Karpas-422 (cell line): ENCODE data around the gene MAGEL2. TPM values are rescaled to one million over a fixed set of nuclear protein-coding genes. Genes with fewer than 3 reads are reported as not detected.

Experiments used
- DNase-seq: peaks from one replicate; pipeline ENCODE4 v3.0.0-alpha.2; 2015
- H2AFZ ChIP-seq: fragments of 200-600 bp; sonication (generic); 2 replicates; pipeline ENCODE4 v1.6.1; 2014; ENCODE audit warnings: antibody characterized with exemption, low read length, mixed read lengths
- H3K27ac ChIP-seq: fragments of 200-600 bp; sonication (generic); 2 replicates; pipeline ENCODE4 v1.5.1; 2014; ENCODE audit warnings: mild to moderate bottlenecking, low read length, moderate library complexity
- H3K27me3 ChIP-seq: fragments of 200-600 bp; sonication (generic); 2 replicates; pipeline ENCODE4 v1.6.1; 2014; ENCODE audit warnings: low read length, mixed read lengths
- H3K36me3 ChIP-seq: fragments of 200-600 bp; sonication (generic); 2 replicates; pipeline ENCODE4 v1.6.1; 2014; ENCODE audit warnings: low read length, mixed read lengths; ENCODE audit not compliant: insufficient read depth
- H3K4me1 ChIP-seq: fragments of 200-600 bp; sonication (generic); 2 replicates; pipeline ENCODE4 v1.6.1; 2014; ENCODE audit warnings: mild to moderate bottlenecking, low read length, mixed read lengths
- H3K4me2 ChIP-seq: fragments of 200-600 bp; sonication (generic); 2 replicates; pipeline ENCODE4 v1.6.1; 2014; ENCODE audit warnings: low read length, low read depth, mild to moderate bottlenecking; ENCODE audit not compliant: poor library complexity, severe bottlenecking
- H3K4me3 ChIP-seq: fragments of 200-600 bp; sonication (generic); 2 replicates; pipeline ENCODE4 v1.5.1; 2014; ENCODE audit warnings: mild to moderate bottlenecking, antibody characterized with exemption, low read length, mixed read lengths
- H3K79me2 ChIP-seq: fragments of 200-600 bp; sonication (generic); 2 replicates; pipeline ENCODE4 v1.6.1; 2014; ENCODE audit warnings: mild to moderate bottlenecking, low read length, mixed read lengths
- H3K9ac ChIP-seq: fragments of 200-600 bp; sonication (generic); 2 replicates; pipeline ENCODE4 v1.6.0; 2014; ENCODE audit warnings: low read length
- H3K9me2 ChIP-seq: fragments of 200-600 bp; sonication (generic), shearing (Covaris generic); replicated peaks from 2 replicates; pipeline ENCODE4 v1.6.0; 2014; ENCODE audit warnings: mild to moderate bottlenecking, low read length, moderate library complexity; ENCODE audit not compliant: insufficient read depth
- H3K9me3 ChIP-seq: fragments of 300-700, 200-600 bp; sonication (generic); 2 replicates; pipeline ENCODE4 v1.6.1; 2014; ENCODE audit warnings: low read length, mixed read lengths
- H4K20me1 ChIP-seq: fragments of 200-600 bp; sonication (generic); 2 replicates; pipeline ENCODE4 v1.6.1; 2014; ENCODE audit warnings: mild to moderate bottlenecking, antibody characterized with exemption, low read length, low read depth; ENCODE audit not compliant: insufficient read depth
- total RNA-seq: library from RNA; depleted of rRNA; stranded (reverse); fragments of >200 nt; shearing (Covaris generic); gene quantifications from 2 replicates; pipeline ENCODE4 v1.2.3, GENCODE V29; 2014; ENCODE audit warnings: low replicate concordance; rRNA removed

MAGEL2 gene
- total RNA-seq, result not detected in 2 replicates

- no peak within 1 kb of the TSS for H3K27ac ChIP-seq
- H2AFZ ChIP-seq, result no peak within 1 kb of the TSS
- no peak within 1 kb of the TSS for H3K4me2 ChIP-seq
- DNase-seq, result no peak
- no peaks in the 10 kb centered on the region for H3K9me2 ChIP-seq
- H3K4me1 ChIP-seq, result no peaks in the 10 kb centered on the region
- H4K20me1 ChIP-seq, result no peaks in the 10 kb centered on the region
- no peak within 1 kb of the TSS for H3K4me3 ChIP-seq
- H3K9ac ChIP-seq, result no peak within 1 kb of the TSS
- H3K9me3 ChIP-seq, result peaks cover 2% of the 10 kb centered on the region; the same call in 1 of the 2 replicates
- H3K79me2 ChIP-seq, result no peaks in the 10 kb centered on the region
- H3K36me3 ChIP-seq, result no peaks in the 10 kb centered on the region
- no peaks in the 10 kb centered on the region for H3K27me3 ChIP-seq
These were observed at the start of gene MAGEL2 for GRCh38 chr15:23647421-23648370. Gene MAGEL2 (minus strand): TSS chr15:23647867. CDS start chr15:23647742, 125 bp downstream.

DNA sequence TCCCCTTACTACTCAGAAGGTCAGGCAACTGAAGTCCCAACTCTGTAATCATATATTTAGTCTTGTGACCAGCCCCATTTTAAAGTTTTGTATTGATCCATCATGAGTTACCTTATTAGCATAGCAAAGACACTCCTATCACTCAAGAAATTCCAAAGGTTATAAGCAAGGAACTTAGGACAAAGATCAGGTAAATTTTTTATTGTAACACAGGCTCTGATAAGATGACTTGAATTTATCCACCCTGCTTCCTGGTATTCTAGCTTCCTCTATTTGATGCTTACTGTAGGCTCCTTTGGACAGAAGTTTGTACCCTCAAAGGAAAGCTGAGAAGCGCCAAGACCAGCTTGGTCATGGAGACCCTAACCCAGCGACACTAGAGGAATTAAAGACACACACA is 47.6 kb upstream of the MAGEL2 start:
- no peak overlapping the region for H3K4me3 ChIP-seq
- H3K9me3 ChIP-seq, result peaks cover 16% of the 10 kb centered on the region
- H3K27ac ChIP-seq, result no peak overlapping the region
- no peak for DNase-seq
- H3K27me3 ChIP-seq, result no peaks in the 10 kb centered on the region
- no peaks in the 10 kb centered on the region for H3K36me3 ChIP-seq
- H3K9me2 ChIP-seq, result no peaks in the 10 kb centered on the region
- H4K20me1 ChIP-seq, result no peaks in the 10 kb centered on the region
- no peak overlapping the region for H3K9ac ChIP-seq
- no peak overlapping the region for H3K4me2 ChIP-seq
- H3K79me2 ChIP-seq, result no peaks in the 10 kb centered on the region
- no peaks in the 10 kb centered on the region for H3K4me1 ChIP-seq
- no peak overlapping the region for H2AFZ ChIP-seq

GRCh38 chr15:23694592-23694991 is 46.9 kb upstream of the MAGEL2 start:
- Histone ChIP-seq H4K20me1 (no peaks in the 10 kb centered on the region), H3K4me1 (no peaks in the 10 kb centered on the region), H3K4me2 (no peak overlapping the region), H3K9me2 (no peaks in the 10 kb centered on the region), H3K9me3 (peaks cover 16% of the 10 kb centered on the region), H3K79me2 (no peaks in the 10 kb centered on the region), H3K27ac (no peak overlapping the region), H3K27me3 (no peaks in the 10 kb centered on the region), H3K36me3 (no peaks in the 10 kb centered on the region), H2AFZ (no peak overlapping the region), H3K9ac (no peak overlapping the region), H3K4me3 (no peak overlapping the region)
- no peak for DNase-seq

GRCh38 chr15:23690450-23690852 is 42.8 kb upstream of the MAGEL2 start:
- H4K20me1 ChIP-seq, result no peaks in the 10 kb centered on the region
- H2AFZ ChIP-seq, result no peak overlapping the region
- no peaks in the 10 kb centered on the region for H3K36me3 ChIP-seq
- no peak overlapping the region for H3K27ac ChIP-seq
- no peaks in the 10 kb centered on the region for H3K27me3 ChIP-seq
- no peaks in the 10 kb centered on the region for H3K79me2 ChIP-seq
- no peak overlapping the region for H3K4me2 ChIP-seq
- H3K9me3 ChIP-seq, result peaks cover 19% of the 10 kb centered on the region
- no peak for DNase-seq
- H3K4me1 ChIP-seq, result no peaks in the 10 kb centered on the region
- no peaks in the 10 kb centered on the region for H3K9me2 ChIP-seq
- H3K9ac ChIP-seq, result no peak overlapping the region
- H3K4me3 ChIP-seq, result no peak overlapping the region

DNA sequence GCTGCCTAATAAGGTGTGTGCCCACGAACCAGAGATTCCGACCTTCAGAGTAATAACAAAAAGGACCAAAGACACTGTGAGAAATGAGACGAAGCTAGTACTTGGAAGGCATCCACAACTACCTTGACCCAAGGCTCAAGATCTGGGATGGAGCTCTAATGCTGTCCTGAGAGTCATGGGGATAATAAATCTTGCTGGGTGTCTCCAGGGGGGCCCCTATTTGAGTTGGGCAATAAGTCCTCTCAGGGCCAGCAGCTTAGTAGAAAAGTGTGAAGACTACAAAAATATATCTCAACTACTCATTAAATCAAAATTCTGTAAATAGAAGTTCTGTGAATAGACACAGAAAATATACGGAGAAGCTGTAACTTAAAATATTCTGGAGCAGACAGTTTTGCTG is 42.3 kb upstream of the MAGEL2 start:
- peaks cover 18% of the 10 kb centered on the region for H3K9me3 ChIP-seq
- DNase-seq, result no peak
- H3K27ac ChIP-seq, result no peak overlapping the region
- H3K4me1 ChIP-seq, result no peaks in the 10 kb centered on the region
- H3K36me3 ChIP-seq, result no peaks in the 10 kb centered on the region
- H3K79me2 ChIP-seq, result no peaks in the 10 kb centered on the region
- no peak overlapping the region for H3K4me3 ChIP-seq
- H3K9me2 ChIP-seq, result no peaks in the 10 kb centered on the region
- no peak overlapping the region for H3K9ac ChIP-seq
- no peak overlapping the region for H2AFZ ChIP-seq
- no peaks in the 10 kb centered on the region for H4K20me1 ChIP-seq
- no peak overlapping the region for H3K4me2 ChIP-seq
- H3K27me3 ChIP-seq, result no peaks in the 10 kb centered on the region

DNA sequence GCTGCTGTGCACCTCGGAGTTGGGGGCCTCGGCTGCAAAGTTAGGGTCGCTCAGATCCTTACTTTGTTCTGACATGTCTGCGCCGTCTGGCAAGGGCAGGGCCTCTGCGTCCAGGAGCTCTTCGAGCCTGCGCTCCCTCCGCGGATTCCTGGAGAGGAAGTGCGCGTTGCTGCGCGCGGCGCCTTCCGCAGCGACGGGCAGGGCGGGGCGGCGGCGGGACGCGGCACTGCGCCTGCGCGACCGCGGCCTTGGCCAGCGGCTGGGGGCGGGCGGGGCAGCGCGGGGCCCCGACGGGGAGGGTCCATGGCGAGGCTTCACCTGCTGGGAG is 39.4 kb upstream of the MAGEL2 start, which contains the start of gene NDN:
TSS of gene NDN (minus strand) at position 163 of the 328 bp plus-strand sequence. CDS start at position 75, 88 bp downstream.
- H3K4me3 ChIP-seq, result no peak within 1 kb of the TSS
- H2AFZ ChIP-seq, result no peak within 1 kb of the TSS
- H3K9me3 ChIP-seq, result peaks cover 5% of the 10 kb centered on the region; the same call in 1 of the 2 replicates
- H3K27ac ChIP-seq, result no peak within 1 kb of the TSS
- no peaks in the 10 kb centered on the region for H3K4me1 ChIP-seq
- no peaks in the 10 kb centered on the region for H3K79me2 ChIP-seq
- no peaks in the 10 kb centered on the region for H3K9me2 ChIP-seq
- H3K36me3 ChIP-seq, result no peaks in the 10 kb centered on the region
- H3K4me2 ChIP-seq, result no peak within 1 kb of the TSS
- H3K9ac ChIP-seq, result no peak within 1 kb of the TSS
- no peak for DNase-seq
- H4K20me1 ChIP-seq, result no peaks in the 10 kb centered on the region
- no peaks in the 10 kb centered on the region for H3K27me3 ChIP-seq

DNA sequence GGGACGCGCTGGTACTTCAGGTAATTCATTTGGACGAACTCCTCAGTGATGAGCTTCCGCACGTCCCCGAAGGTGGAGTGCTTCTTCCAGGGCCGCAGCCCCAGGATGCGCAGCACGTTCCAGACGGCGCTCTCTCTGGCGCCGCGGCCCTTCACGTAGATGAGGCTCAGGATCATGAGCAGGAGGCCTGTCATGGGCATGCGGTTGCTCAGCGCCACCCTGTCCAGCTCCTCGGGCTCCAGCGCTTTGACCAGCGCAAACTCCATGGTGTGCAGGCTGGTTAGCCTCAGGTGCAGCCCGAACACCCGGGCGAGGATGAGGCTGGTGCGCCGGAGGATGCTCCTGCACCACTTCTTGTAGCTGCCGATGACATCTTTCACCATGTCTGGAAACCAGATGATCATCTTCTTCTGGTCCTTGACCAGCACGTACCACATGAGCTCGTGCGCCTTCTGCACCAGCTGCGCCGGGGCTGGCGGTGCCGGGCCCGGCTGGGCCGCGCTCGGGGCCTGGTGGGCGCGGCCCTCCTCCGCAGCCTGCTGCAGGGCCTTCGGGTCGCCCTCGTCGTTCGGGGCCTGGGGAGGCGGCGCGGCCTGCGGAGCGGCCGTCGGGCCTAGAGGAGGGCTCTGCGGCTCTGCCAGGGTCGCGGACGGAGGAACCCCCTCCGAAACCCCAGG is 38.9 kb upstream of the MAGEL2 start:
- no peaks in the 10 kb centered on the region for H4K20me1 ChIP-seq
- no peak overlapping the region for H3K4me2 ChIP-seq
- no peak overlapping the region for H3K4me3 ChIP-seq
- DNase-seq, result no peak
- H3K79me2 ChIP-seq, result no peaks in the 10 kb centered on the region
- H3K9me3 ChIP-seq, result peaks cover 5% of the 10 kb centered on the region; the same call in 1 of the 2 replicates
- no peak overlapping the region for H3K9ac ChIP-seq
- no peaks in the 10 kb centered on the region for H3K27me3 ChIP-seq
- H2AFZ ChIP-seq, result no peak overlapping the region
- H3K4me1 ChIP-seq, result no peaks in the 10 kb centered on the region
- no peaks in the 10 kb centered on the region for H3K9me2 ChIP-seq
- no peak overlapping the region for H3K27ac ChIP-seq
- H3K36me3 ChIP-seq, result no peaks in the 10 kb centered on the region

DNA sequence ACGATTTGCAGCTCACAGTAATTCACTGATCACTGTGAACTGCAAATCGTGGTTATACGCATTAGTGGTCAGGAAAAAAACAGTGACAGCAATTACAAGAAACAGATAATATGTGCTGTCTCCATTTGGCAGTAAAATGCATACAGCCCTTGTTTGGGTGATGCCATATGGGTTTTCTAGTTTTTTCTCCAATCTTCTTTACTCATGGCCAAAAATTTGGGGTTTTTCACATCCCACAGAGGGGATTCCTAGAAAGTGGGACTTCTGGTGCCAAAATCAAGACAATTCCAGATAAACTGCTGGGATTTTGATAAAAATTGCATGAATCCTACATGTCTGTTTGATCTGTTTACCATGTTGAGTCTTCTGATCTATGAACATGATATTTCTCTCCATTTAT is 23.8 kb upstream of the MAGEL2 start:
- H3K9me3 ChIP-seq, result peaks cover 3% of the 10 kb centered on the region; the same call in 1 of the 2 replicates
- H3K79me2 ChIP-seq, result no peaks in the 10 kb centered on the region
- no peaks in the 10 kb centered on the region for H3K27me3 ChIP-seq
- no peaks in the 10 kb centered on the region for H3K9me2 ChIP-seq
- no peaks in the 10 kb centered on the region for H3K4me1 ChIP-seq
- no peak overlapping the region for H2AFZ ChIP-seq
- H3K27ac ChIP-seq, result no peak overlapping the region
- no peak overlapping the region for H3K4me2 ChIP-seq
- H3K36me3 ChIP-seq, result no peaks in the 10 kb centered on the region
- H3K4me3 ChIP-seq, result no peak overlapping the region
- no peak overlapping the region for H3K9ac ChIP-seq
- no peak for DNase-seq
- H4K20me1 ChIP-seq, result no peaks in the 10 kb centered on the region
